HG03571 (cell line): ENCODE data around the gene UQCR10.

Source experiments
- ATAC-seq: cut with Tn5 transposase; IDR thresholded peaks from one replicate; pipeline ENCODE4 v1.9.1; 2021; ENCODE audit not compliant: unreplicated experiment

The UQCR10 gene

GRCh38 chr22:29767171-29768051 lies at the start of gene UQCR10:
Gene UQCR10, plus strand, starts transcription at chr22:29767369. Its CDS starts 30 bp downstream, at chr22:29767399.
- peak; percentile 74 for ATAC-seq

- ATAC-seq: no peak
Observed at GRCh38 chr22:29717789-29718188, 49.4 kb upstream of the UQCR10 start.

- ATAC-seq: no peak
Observed at GRCh38 chr22:29718949-29719898, 47.9 kb upstream of the UQCR10 start.

- ATAC-seq: no peak
Observed at GRCh38 chr22:29719899-29720645, 47.1 kb upstream of the UQCR10 start, which contains the start of gene CABP7. Gene CABP7, plus strand, starts transcription at chr22:29720003. Its CDS starts 422 bp downstream, at chr22:29720425.

GRCh38 chr22:29720811-29721323 lies 46.3 kb upstream of the UQCR10 start:
- no peak for ATAC-seq

- ATAC-seq: no peak
Observed at GRCh38 chr22:29722151-29722550, 45.0 kb upstream of the UQCR10 start.

GRCh38 chr22:29722587-29722986 lies 44.6 kb upstream of the UQCR10 start:
- no peak for ATAC-seq

- no peak for ATAC-seq
Observed at GRCh38 chr22:29723766-29724165, 43.4 kb upstream of the UQCR10 start.

GRCh38 chr22:29724843-29725242 lies 42.3 kb upstream of the UQCR10 start:
- ATAC-seq: no peak

- no peak for ATAC-seq
Observed at GRCh38 chr22:29726106-29726505, 41.1 kb upstream of the UQCR10 start.

GRCh38 chr22:29726512-29727130 lies 40.5 kb upstream of the UQCR10 start:
- no peak for ATAC-seq

- no peak for ATAC-seq
Observed at GRCh38 chr22:29727131-29727523, 40.0 kb upstream of the UQCR10 start.

GRCh38 chr22:29729161-29729560 lies 38.0 kb upstream of the UQCR10 start:
- no peak for ATAC-seq

- ATAC-seq: no peak
Observed at GRCh38 chr22:29731058-29731850, 35.9 kb upstream of the UQCR10 start.

- ATAC-seq: no peak
Observed at GRCh38 chr22:29732883-29733282, 34.3 kb upstream of the UQCR10 start.

GRCh38 chr22:29733362-29734201 lies 33.6 kb upstream of the UQCR10 start:
- ATAC-seq: no peak

- ATAC-seq: no peak
Observed at GRCh38 chr22:29734406-29734805, 32.8 kb upstream of the UQCR10 start.

- no peak for ATAC-seq
Observed at GRCh38 chr22:29734838-29735237, 32.3 kb upstream of the UQCR10 start.
